CD1c-positive myeloid dendritic cell (primary cell): ENCODE data around the gene SARDH.
"Not testable (repeated sequence)": the region's sequence is repeated elsewhere in the genome, so short reads cannot be mapped to it uniquely, and the experiment has no call there.

ENCODE experiments used
- DNase-seq: peaks from one replicate; pipeline ENCODE4 v3.0.0-alpha.2; 2016; ENCODE audit errors: extremely low spot score

The SARDH gene

GRCh38 chr9:133775951-133776905 is 38.1 kb upstream of the SARDH start:
- DNase-seq: no peak

DNA sequence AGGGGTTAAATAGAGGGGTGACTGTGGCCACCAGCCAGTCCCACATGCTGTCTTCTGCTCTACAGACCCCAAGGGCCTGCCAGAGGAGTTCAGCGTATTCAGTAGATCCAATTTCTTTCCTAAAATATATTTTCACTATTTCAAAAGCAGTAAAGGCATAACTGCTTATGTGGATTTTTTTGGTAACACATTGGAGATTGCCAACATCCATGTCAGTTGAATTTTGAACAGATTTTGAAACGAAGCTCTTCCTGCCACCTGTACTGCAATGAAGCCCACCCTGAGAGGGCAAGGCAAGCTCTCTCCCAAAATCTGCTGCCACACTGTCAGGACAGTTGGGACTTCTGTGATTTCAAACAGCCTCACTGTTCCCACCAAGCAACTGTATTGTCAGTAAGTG is 37.1 kb upstream of the SARDH start:
- no peak for DNase-seq

- DNase-seq: no peak
Measured at GRCh38 chr9:133774799-133775198, 36.6 kb upstream of the SARDH start.

DNA sequence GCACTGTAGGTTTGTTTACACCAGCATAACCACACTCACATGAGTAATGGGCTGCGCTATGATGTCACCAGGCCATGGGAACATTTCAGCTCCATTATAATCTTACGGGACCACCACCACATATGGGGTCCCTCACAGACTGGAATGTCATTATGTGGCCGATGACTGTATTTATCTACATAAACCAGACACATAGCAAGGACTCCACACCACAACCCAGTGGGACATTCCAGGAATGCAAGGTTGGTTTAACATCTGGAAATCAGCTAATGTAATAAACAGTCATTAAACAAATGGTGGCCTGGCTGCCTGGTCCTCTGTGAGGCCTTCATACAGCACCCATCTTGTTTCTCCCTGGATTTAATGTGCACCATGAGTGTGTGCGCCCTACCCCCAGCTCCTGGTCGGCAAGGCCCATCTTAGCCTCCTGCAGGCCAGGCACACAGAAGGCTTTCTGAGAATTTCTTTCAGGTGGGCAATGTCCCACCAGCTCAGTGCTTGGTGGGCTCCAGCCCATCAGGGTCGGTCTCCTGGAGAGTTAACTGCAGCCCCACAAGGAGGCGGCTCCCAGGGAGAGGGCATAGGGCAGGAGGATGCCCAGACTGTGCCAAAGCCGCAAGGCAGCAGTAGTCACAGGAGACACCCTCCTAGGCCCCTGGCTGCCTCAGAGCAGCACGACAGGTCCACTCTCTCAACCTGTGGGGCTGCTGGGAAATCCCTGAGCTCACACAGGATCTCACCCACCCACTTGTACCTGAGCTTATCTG is 35.9 kb upstream of the SARDH start:
- no peak for DNase-seq

GRCh38 chr9:133772581-133772980 is 34.4 kb upstream of the SARDH start:
- DNase-seq: no peak

- no peak for DNase-seq
Measured at GRCh38 chr9:133771486-133772482, 33.6 kb upstream of the SARDH start.

GRCh38 chr9:133770076-133770777 is 32.1 kb upstream of the SARDH start:
- DNase-seq: no peak

- DNase-seq: no peak
Measured at GRCh38 chr9:133769511-133770075, 31.4 kb upstream of the SARDH start.

DNA sequence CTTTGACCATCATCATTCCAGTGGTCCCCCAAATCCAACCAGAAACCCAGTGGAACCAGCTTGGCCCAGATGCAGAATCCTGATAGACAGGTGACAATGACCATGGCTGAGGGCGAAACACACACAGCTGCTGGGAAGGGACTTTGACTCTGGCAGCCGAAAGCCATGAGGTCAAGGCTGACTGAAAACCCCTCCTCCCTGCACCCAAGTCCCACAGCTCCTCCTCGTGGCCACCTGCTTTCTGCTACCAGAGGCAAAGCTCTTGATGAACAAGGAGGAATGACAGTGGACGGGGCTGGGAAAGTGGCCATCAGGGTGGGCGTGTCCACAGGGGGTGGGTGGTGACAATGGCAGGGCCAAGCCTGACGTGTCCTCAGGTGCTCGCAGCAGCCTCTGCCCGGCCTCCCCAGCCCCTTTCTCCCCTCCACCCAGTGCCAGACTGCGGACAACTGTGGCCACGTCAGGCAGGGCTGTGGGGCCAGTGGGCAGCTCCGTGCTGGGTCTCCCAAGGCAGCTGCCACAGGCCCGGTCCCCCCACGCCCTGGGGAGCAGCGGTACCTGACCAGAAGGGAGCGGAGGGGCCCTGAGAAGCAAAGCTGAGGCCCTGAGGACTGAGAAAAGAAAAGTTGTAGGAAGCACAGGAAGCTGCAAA is 30.8 kb upstream of the SARDH start:
- no peak for DNase-seq

DNA sequence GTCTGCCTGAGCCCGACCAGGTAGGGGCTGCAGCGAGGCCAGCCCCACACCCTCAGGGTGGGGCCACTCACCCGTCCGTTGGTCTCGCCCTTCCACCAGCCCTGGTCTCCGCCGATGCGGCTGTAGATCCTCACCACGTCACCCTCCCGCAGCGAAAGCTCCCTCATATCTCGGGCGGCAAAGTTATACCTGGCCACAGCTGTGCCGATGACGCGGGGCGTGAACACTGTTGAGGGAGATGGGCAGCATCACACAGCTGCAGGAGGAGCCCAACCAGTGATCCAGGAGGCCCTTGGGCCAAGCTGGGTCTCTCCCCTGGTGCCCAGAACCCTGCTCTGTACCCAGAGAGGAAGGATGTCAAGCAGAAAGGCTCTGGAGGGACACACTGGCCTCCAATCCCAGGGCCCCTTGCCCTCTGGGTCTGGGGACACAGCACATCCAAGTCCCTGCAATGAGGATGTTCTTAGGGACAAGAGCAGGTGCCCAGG is 30.3 kb upstream of the SARDH start:
- DNase-seq: no peak

DNA sequence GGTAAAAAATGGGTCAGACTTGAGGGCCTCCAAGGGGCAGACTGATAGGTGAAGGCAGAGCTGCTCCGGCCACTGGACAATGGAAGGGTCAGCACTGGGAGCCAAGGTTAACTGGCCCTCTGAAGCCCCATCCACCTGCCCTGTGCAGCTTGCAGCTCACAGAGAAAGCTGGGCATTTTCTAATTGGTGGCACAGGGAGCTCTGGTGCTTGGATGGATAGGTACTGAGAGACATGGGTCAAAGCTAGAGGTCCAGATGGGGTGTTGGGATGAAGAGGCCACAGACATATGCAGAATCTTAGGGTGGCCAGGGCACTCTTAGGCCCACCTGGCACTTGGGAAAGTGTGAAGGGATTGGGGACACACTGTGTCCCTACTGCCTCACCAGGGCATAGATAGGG is 29.5 kb upstream of the SARDH start:
- DNase-seq: no peak

GRCh38 chr9:133767008-133767407 is 28.9 kb upstream of the SARDH start:
- no peak for DNase-seq

DNA sequence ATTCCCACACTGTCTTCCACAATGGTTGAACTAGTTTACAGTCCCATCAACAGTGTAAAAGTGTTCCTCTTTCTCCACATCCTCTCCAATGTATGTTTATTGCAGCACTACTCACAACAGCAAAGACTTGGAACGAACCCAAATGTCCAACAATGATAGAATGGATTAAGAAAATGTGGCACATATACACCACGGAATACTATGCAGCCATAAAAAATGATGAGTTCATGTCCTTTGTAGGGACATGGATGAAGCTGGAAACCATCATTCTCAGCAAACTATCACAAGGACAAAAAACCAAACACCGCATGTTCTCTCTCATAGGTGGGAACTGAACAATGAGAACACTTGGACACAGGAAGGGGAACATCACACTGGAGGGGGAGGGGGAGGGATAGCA is 28.1 kb upstream of the SARDH start:
- DNase-seq: not testable (repeated sequence)

DNA sequence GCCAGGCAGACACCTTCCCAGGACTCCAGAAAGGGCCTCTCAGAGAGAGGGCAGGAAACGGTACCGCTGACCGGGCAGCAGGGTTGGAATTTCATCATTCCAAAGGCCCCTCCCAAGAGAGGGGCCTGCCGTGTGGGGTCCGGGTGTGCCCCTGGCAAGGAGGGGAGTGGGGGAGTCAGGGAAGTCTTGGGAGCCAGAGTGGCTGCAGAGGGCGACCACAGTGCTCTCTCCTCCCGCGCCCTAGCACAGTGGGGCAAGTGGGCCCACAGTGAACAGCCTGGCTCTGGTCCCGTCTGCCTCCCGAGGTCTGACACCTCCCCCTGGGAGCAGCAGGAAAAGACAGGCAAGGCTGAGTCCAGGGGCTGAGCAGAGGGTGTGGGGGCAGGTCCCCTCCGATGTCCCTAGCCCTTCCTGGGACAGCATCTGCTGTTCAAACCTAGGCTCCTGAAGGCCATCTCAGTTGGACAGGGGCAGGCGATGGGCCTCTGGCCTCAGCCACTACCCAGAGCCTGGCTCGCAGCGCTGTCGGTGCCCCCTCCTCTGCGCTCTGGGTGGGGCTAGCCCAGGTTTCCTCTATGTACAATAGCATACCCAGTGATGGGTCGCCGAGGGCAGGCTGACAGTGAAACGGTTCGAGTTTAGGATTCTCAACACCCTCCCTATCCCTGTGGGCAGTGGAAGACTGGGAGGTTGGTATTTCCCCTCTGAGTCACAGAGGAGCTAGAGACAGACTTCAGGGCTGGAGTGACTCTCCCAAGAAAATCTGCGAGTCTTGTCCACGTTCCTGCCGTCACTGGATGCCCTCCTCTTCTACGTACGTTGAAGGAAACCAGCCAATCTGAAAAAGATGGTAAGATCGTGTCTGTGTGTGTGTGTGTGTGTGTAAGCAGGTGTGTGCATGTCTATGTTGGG is 25.4 kb upstream of the SARDH start:
- no peak for DNase-seq

GRCh38 chr9:133762488-133763271 is 24.5 kb upstream of the SARDH start:
- DNase-seq: no peak

GRCh38 chr9:133761641-133762248 is 23.6 kb upstream of the SARDH start:
- no peak for DNase-seq

- DNase-seq: no peak
Measured at GRCh38 chr9:133760713-133761290, 22.6 kb upstream of the SARDH start.
